Prostate gland (tissue), 2 donors: ENCODE results near the gene ABCF2. TPM values are rescaled to one million over a fixed set of nuclear protein-coding genes. Genes with fewer than 3 reads are reported as not detected.

ENCODE experiments used
- DNase-seq: peaks from one replicate; pipeline ENCODE4 v3.0.0-alpha.2; 2019; ENCODE audit warnings: low spot score
- H3K27ac ChIP-seq, 2 donors: fragments of 200-600 bp; sonication (generic); 2 replicates each; pipeline ENCODE4 v1.5.1; 2017 to 2019
- H3K27me3 ChIP-seq: fragments of 200-600 bp; sonication (generic); replicated peaks from 2 replicates; pipeline ENCODE4 v1.5.1; 2019; ENCODE audit not compliant: insufficient read depth
- H3K36me3 ChIP-seq, 2 donors: fragments of 200-600 bp; sonication (generic); 1 replicate in 1 of 2; 2 replicates in 1 of 2; pipeline versions ENCODE4 v1.5.1 to v1.8.1; 2017 to 2019
- H3K4me1 ChIP-seq: fragments of 200-600 bp; sonication (generic); replicated peaks from 2 replicates; pipeline ENCODE4 v1.5.1; 2019
- H3K4me3 ChIP-seq, 2 donors: fragments of 200-600 bp; sonication (generic); 2 replicates each; pipeline ENCODE4 v1.5.1; 2017 to 2019
- H3K9me3 ChIP-seq: fragments of 200-600 bp; sonication (generic); 2 replicates; pipeline ENCODE4 v1.5.1; 2017
- POLR2A ChIP-seq: fragments of 450-650 bp; IDR thresholded peaks from one replicate; pipeline ENCODE4 v1.6.1; 2016; ENCODE audit warnings: antibody characterized with exemption, mild to moderate bottlenecking
- POLR2AphosphoS5 ChIP-seq: sonication (generic); formaldehyde crosslinking; IDR thresholded peaks from one replicate; pipeline ENCODE4 v1.6.1; 2017; ENCODE audit warnings: antibody characterized with exemption
- WGBS: methylation state at CpG from one replicate; pipeline ENCODE4 v1.1.5; 2018; 5-methylcytosine and 5-hydroxymethylcytosine counted together
- intact Hi-C: fragments of 100-400 bp; cut with DNase I; formaldehyde crosslinking; loops from one replicate; pipeline ENCODE4 v1.14.2; 2022
- total RNA-seq, 2 donors: library from RNA; depleted of rRNA; stranded (reverse); fragments of >200 nt; gene quantifications; one replicate each; pipeline ENCODE4 v1.1.0, GENCODE V29; 2016
- TF ChIP-seq, protein P1 (sequence below), 4 experiments: fragments of 200-600 bp in 2 of 4; fragments of 450-650 bp in 2 of 4; sonication (generic) in 2 of 4; IDR thresholded peaks; 1 replicate in 3 of 4; 2 replicates in 1 of 4; pipeline ENCODE4 v1.5.1; 2016 to 2019; ENCODE audit warnings: antibody characterized with exemption in 4 of 4, mild to moderate bottlenecking in 2 of 4, moderate library complexity in 2 of 4

Gene ABCF2
- total RNA-seq, 2 donors from 2014 or later: 23.3 to 33.3 TPM

DNA sequence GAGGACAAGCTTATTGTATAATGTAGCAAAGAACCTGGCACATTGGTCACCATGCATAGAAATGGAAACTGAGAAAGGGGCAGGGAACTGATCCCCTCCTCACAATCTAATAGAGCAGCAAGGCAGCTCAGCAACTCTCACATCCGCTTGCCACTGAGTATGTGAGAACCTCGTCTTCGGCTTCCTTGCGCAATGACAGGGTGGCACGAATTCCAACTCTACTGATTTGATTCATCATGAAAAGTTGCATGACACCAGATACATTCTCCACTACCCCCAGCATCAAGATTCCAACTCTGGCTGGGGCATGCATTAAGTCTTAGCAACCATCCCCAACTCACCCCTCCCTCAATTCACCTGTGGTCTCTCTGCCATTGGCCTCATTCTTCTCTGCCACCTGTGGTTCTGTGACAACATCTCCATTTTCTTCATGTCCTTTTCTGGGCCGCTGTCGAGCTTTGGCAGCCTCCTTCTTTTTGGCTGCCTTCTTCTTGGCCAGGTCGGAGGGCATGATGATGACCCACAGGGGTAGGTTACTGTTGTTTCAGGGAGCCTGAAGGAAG is 976 bp downstream of the ABCF2 start:
- TF ChIP-seq POLR2AphosphoS5 (no peak), POLR2A (no peak)
- TF ChIP-seq, protein P1, sequence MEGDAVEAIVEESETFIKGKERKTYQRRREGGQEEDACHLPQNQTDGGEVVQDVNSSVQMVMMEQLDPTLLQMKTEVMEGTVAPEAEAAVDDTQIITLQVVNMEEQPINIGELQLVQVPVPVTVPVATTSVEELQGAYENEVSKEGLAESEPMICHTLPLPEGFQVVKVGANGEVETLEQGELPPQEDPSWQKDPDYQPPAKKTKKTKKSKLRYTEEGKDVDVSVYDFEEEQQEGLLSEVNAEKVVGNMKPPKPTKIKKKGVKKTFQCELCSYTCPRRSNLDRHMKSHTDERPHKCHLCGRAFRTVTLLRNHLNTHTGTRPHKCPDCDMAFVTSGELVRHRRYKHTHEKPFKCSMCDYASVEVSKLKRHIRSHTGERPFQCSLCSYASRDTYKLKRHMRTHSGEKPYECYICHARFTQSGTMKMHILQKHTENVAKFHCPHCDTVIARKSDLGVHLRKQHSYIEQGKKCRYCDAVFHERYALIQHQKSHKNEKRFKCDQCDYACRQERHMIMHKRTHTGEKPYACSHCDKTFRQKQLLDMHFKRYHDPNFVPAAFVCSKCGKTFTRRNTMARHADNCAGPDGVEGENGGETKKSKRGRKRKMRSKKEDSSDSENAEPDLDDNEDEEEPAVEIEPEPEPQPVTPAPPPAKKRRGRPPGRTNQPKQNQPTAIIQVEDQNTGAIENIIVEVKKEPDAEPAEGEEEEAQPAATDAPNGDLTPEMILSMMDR (IDR thresholded peaks at IDR 0.05): no peak
- H3K4me1 ChIP-seq: peaks cover 6% of the 10 kb centered on the region
- peaks cover 7 to 12% of the 10 kb centered on the region in 2 donors for H3K36me3 ChIP-seq
- H3K27me3 ChIP-seq: no peaks in the 10 kb centered on the region
- H3K27ac ChIP-seq: no peak overlapping the region
- 58% methylated on average over 8 of the region's 8 CpGs for WGBS
- DNase-seq: no peak
- H3K4me3 ChIP-seq: peak overlapping the region; percentile 55 to 72
- no peaks in the 10 kb centered on the region for H3K9me3 ChIP-seq
- intact Hi-C loops: no loop called here

DNA sequence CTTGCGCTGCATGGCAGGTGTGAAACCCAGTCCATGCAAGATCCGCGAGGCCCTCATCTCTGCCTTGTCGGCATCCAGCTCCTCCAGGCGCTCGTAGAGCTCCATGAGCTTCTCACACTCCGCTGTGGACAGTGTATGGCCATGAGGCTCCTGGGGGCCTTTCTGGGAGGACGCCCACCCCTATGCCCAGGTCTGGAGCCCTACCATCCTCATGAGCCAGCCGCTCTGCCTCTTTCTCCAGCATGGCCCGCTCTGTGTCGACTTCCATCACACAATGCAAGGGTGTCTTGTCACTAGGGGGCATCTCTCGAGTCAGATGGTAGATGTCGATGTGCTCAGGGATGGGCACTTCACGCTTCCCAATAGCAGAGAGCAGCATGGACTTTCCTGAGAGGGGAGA is 3.3 kb downstream of the ABCF2 start:
- Histone ChIP-seq H3K4me1 (peaks cover 6% of the 10 kb centered on the region), H3K27ac (no peak overlapping the region), H3K9me3 (no peaks in the 10 kb centered on the region), H3K4me3 (no peak overlapping the region), H3K36me3 (peaks cover 7 to 12% of the 10 kb centered on the region in 2 donors), H3K27me3 (no peaks in the 10 kb centered on the region)
- intact Hi-C loops: no loop called here
- no peak for DNase-seq
- 91% methylated on average over 14 of the region's 14 CpGs for WGBS
- no peak for TF ChIP-seq POLR2A

DNA sequence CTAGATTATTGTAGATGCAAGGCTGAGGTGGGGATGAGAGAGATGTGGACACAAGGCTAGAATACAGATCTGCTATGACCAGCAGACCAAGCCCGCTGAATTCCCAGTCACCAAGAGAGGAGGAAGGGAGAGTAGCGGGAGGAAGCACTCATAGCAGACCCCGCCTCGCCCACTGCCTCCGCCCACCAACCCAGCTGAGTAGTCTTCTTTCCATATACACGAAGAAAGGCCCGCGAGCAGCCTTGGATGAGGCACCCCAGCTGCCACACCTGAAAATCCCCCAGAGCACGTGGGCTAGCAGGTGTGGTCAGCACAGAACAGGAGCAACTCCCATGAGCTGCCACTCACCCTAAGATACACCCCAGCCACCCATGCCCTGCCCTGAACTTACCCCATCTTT is 8.8 kb downstream of the ABCF2 start:
- WGBS: 85% methylated on average over 9 of the region's 9 CpGs
- intact Hi-C loops: no loop called here
- H3K36me3 ChIP-seq: peaks cover 2 to 10% of the 10 kb centered on the region in 2 donors

DNA sequence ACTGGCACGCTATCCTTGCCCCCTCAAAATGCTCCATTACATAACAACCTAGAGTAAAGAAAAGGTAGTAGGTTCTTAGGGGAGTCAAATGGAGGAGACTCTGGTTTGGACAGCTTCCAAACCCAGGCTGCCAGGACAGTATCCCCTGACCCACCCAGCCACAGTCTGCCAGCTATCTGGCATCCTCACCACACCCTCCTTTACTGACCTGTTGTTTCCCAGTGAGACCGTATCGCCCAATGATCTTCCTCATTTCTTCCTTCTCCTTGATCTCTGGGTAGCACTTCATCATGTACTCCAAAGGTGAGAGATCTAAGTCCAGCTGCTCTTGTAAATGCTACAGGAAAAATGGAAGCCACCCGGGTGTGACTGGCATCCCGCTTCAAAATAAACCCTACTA is 11.6 kb downstream of the ABCF2 start:
- no peaks in the 10 kb centered on the region for H3K4me1 ChIP-seq
- TF ChIP-seq, protein P1 (IDR thresholded peaks at IDR 0.05): no peak
- no peak for TF ChIP-seq POLR2A
- TF ChIP-seq POLR2AphosphoS5: no peak
- no peak overlapping the region for H3K27ac ChIP-seq
- H3K9me3 ChIP-seq: no peaks in the 10 kb centered on the region
- H3K36me3 ChIP-seq: peaks cover 0 to 6% of the 10 kb centered on the region in 2 donors
- H3K27me3 ChIP-seq: no peaks in the 10 kb centered on the region
- H3K4me3 ChIP-seq: no peak overlapping the region
- DNase-seq: no peak
- 93% methylated on average over 5 of the region's 5 CpGs for WGBS
- intact Hi-C loops: no loop called here

More for the DNA sequence above, 8.8 kb downstream of the ABCF2 start:
- Histone ChIP-seq H3K27me3 (no peaks in the 10 kb centered on the region), H3K27ac (no peak overlapping the region), H3K4me1 (no peaks in the 10 kb centered on the region), H3K9me3 (no peaks in the 10 kb centered on the region), H3K4me3 (no peak overlapping the region)
- no peak for DNase-seq
- TF ChIP-seq POLR2AphosphoS5 (no peak), POLR2A (no peak)
- TF ChIP-seq, protein P1 (IDR thresholded peaks at IDR 0.05): no peak

DNA sequence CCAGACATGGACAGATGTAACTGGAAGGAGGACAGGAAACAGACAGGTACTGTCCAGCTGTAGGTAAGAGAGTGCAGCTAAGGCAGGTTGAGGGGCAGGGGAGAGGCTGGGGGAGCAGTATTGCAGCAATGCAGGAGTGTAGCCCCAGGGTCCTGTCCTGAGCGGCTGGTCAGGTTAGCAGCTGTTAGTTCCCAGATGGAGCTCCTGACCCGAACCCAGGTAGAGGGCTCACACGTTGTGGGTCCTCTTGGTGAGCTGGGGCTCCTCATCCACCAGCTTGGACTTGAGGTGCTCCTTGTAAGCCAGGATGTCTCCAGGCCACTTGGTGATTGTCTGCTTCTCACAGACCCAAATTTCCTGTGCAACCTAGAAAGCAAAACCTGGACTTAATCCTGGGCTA is 13.2 kb downstream of the ABCF2 start:
- WGBS: 90% methylated on average over 3 of the region's 3 CpGs
- H3K36me3 ChIP-seq: peaks cover 0 to 6% of the 10 kb centered on the region in 2 donors
- TF ChIP-seq, protein P1 (IDR thresholded peaks at IDR 0.05): no peak
- TF ChIP-seq POLR2AphosphoS5: no peak
- TF ChIP-seq POLR2A: no peak

More for the DNA sequence above, 13.2 kb downstream of the ABCF2 start:
- H3K27ac ChIP-seq: no peak overlapping the region
- no peaks in the 10 kb centered on the region for H3K4me1 ChIP-seq
- H3K9me3 ChIP-seq: no peaks in the 10 kb centered on the region
- intact Hi-C loops: no loop called here
- H3K27me3 ChIP-seq: no peaks in the 10 kb centered on the region
- H3K4me3 ChIP-seq: no peak overlapping the region
- no peak for DNase-seq
